ENCODE measurements around the gene ARL15. TPM values are rescaled to one million over a fixed set of nuclear protein-coding genes. Genes with fewer than 3 reads are reported as not detected.

ARL15 gene
- total and polyA plus RNA-seq, 2 donors (not counting 1 experiment from before 2014, with no cell fraction given) = 5.8 to 20.5 TPM

- H2AFZ ChIP-seq (ENCODE audit: insufficient read depth, low read depth, low read length, poor library complexity, severe bottlenecking) = no peak overlapping the region
- Mint-ChIP-seq H3K27me3 (no peaks in the 10 kb centered on the region), H3K4me1 (peaks cover 31% of the 10 kb centered on the region), H3K9me3 (ENCODE audit: insufficient read depth) (no peaks in the 10 kb centered on the region), H3K4me3 (no peak overlapping the region), H3K27ac (no peak overlapping the region)
- no peak overlapping the region for H3K9ac ChIP-seq (ENCODE audit: low read length)
- ChIA-PET CTCF (interaction anchor here (0.7 kb wide), 1 partner anchor 66 kb away, joined by 3 read pairs; no protein-coding TSS in a partner anchor), POLR2A (no interaction called here)
- H3K79me2 ChIP-seq (ENCODE audit: control insufficient read depth, insufficient read depth, low read length) = peaks cover 32% of the 10 kb centered on the region
- no peak overlapping the region for H3K4me2 ChIP-seq (replicated peaks; ENCODE audit: low read depth, low read length, poor library complexity, severe bottlenecking)
- DNase-seq (no peak), ATAC-seq (ENCODE audit: low read depth) (no peak)
- no peaks in the 10 kb centered on the region for H3K36me3 ChIP-seq (replicated peaks in 1 of 2; ENCODE audit: control extremely low read depth in 1 of 2, control insufficient read depth in 1 of 2, extremely low read depth in 1 of 2, insufficient read depth in 2 of 2, low read length in 1 of 2)
- intact Hi-C loops (cut with micrococcal nuclease) = no loop called here
- H3K27ac ChIP-seq (ENCODE audit: low read length in 2 of 2) = no peak overlapping the region
- no peaks in the 10 kb centered on the region for H3K9me3 ChIP-seq (ENCODE audit: control extremely low read depth in 1 of 3, control insufficient read depth in 2 of 3, insufficient read depth in 1 of 3, low read length in 2 of 3)
- no CpG with 5 or more reads among the region's 6 CpGs for WGBS (ENCODE audit: insufficient coverage)
- H3K4me1 ChIP-seq (ENCODE audit: control insufficient read depth in 2 of 2, insufficient read depth in 2 of 2, low read length in 2 of 2) = no peaks in the 10 kb centered on the region
- H3K4me3 ChIP-seq (ENCODE audit: control extremely low read depth in 1 of 5, extremely low read depth in 1 of 5, insufficient read depth in 1 of 5, low read depth in 2 of 5, low read length in 4 of 5) = no peak overlapping the region
- peaks cover 17% of the 10 kb centered on the region for H4K20me1 ChIP-seq (ENCODE audit: control insufficient read depth, insufficient read depth, low read length, poor library complexity, severe bottlenecking)
- TF ChIP-seq CTCF (IDR thresholded peaks at IDR 0.05) (no peak), EZH2 (IDR thresholded peaks at IDR 0.05; ENCODE audit: borderline replicate concordance, insufficient read depth, low read depth, low read length, poor library complexity, severe bottlenecking) (no peak)
- H3K27me3 ChIP-seq (replicated peaks in 1 of 4; ENCODE audit: control extremely low read depth in 1 of 4, control insufficient read depth in 3 of 4, insufficient read depth in 4 of 4, low read length in 3 of 4) = no peaks in the 10 kb centered on the region
Observed at GRCh38 chr5:54257366-54258118, 52.8 kb downstream of the ARL15 start.

GRCh38 chr5:54254482-54255198, 55.7 kb downstream of the ARL15 start:
- Mint-ChIP-seq H3K4me1 (peaks cover 32% of the 10 kb centered on the region), H3K4me3 (no peak overlapping the region), H3K9me3 (ENCODE audit: insufficient read depth) (no peaks in the 10 kb centered on the region), H3K27me3 (no peaks in the 10 kb centered on the region), H3K27ac (no peak overlapping the region)
- Histone ChIP-seq H3K9me3 (ENCODE audit: control extremely low read depth in 1 of 3, control insufficient read depth in 2 of 3, insufficient read depth in 1 of 3, low read length in 2 of 3) (no peaks in the 10 kb centered on the region), H3K36me3 (replicated peaks in 1 of 2; ENCODE audit: control extremely low read depth in 1 of 2, control insufficient read depth in 1 of 2, extremely low read depth in 1 of 2, insufficient read depth in 2 of 2, low read length in 1 of 2) (no peaks in the 10 kb centered on the region), H3K4me1 (ENCODE audit: control insufficient read depth in 2 of 2, insufficient read depth in 2 of 2, low read length in 2 of 2) (peaks cover 3 to 6% of the 10 kb centered on the region in 2 donors), H2AFZ (ENCODE audit: insufficient read depth, low read depth, low read length, poor library complexity, severe bottlenecking) (no peak overlapping the region), H4K20me1 (ENCODE audit: control insufficient read depth, insufficient read depth, low read length, poor library complexity, severe bottlenecking) (peaks cover 17% of the 10 kb centered on the region), H3K9ac (ENCODE audit: low read length) (no peak overlapping the region), H3K4me2 (replicated peaks; ENCODE audit: low read depth, low read length, poor library complexity, severe bottlenecking) (no peak overlapping the region), H3K4me3 (ENCODE audit: control extremely low read depth in 1 of 5, extremely low read depth in 1 of 5, insufficient read depth in 1 of 5, low read depth in 2 of 5, low read length in 4 of 5) (no peak overlapping the region), H3K79me2 (ENCODE audit: control insufficient read depth, insufficient read depth, low read length) (peaks cover 22% of the 10 kb centered on the region), H3K27me3 (replicated peaks in 1 of 4; ENCODE audit: control extremely low read depth in 1 of 4, control insufficient read depth in 3 of 4, insufficient read depth in 4 of 4, low read length in 3 of 4) (no peaks in the 10 kb centered on the region), H3K27ac (ENCODE audit: low read length in 2 of 2) (no peak overlapping the region)
- intact Hi-C loops (cut with micrococcal nuclease) = loop anchor here (5.0 kb wide), 1 partner anchor 58 kb away; the partner anchor contains the start of gene ARL15
- DNase-seq = no peak
- 88% methylated on average over 3 of the region's 6 CpGs for WGBS (ENCODE audit: insufficient coverage)
- no peak for TF ChIP-seq EZH2 (IDR thresholded peaks at IDR 0.05; ENCODE audit: borderline replicate concordance, insufficient read depth, low read depth, low read length, poor library complexity, severe bottlenecking)
- no peak for TF ChIP-seq CTCF (IDR thresholded peaks at IDR 0.05)
- ATAC-seq (ENCODE audit: low read depth) = no peak
- POLR2A ChIA-PET = no interaction called here
- CTCF ChIA-PET = interaction anchor here (1.2 to 2.0 kb wide), 3 partner anchors 11 to 236 kb away, joined by 3 to 5 read pairs (median 4); no protein-coding TSS in a partner anchor

Measured in B cell (primary cell).